HG03460 (cell line): ENCODE data around the gene PRKN.

Source experiments
- ATAC-seq: cut with Tn5 transposase; IDR thresholded peaks from one replicate; pipeline ENCODE4 v1.9.1; 2021; ENCODE audit not compliant: unreplicated experiment

PRKN gene

GRCh38 chr6:161686655-161687054, 1040.9 kb downstream of the PRKN start:
- no peak for ATAC-seq

- ATAC-seq = no peak
These were observed 1042.7 kb downstream of the PRKN start for GRCh38 chr6:161684731-161685475.

GRCh38 chr6:161683400-161683799, 1044.2 kb downstream of the PRKN start:
- ATAC-seq = no peak

GRCh38 chr6:161682982-161683381, 1044.6 kb downstream of the PRKN start:
- no peak for ATAC-seq

- no peak for ATAC-seq
These were observed 1047.5 kb downstream of the PRKN start for GRCh38 chr6:161679980-161680538.

- ATAC-seq = no peak
These were observed 1050.4 kb downstream of the PRKN start for GRCh38 chr6:161677188-161677587.

GRCh38 chr6:161676586-161676985, 1051.0 kb downstream of the PRKN start:
- no peak for ATAC-seq

GRCh38 chr6:161674930-161675682, 1052.5 kb downstream of the PRKN start:
- no peak for ATAC-seq

GRCh38 chr6:161673026-161673425, 1054.5 kb downstream of the PRKN start:
- no peak for ATAC-seq

- ATAC-seq = no peak
These were observed 1056.4 kb downstream of the PRKN start for GRCh38 chr6:161671117-161671516.

- ATAC-seq = no peak
These were observed 1058.9 kb downstream of the PRKN start for GRCh38 chr6:161668665-161669064.

GRCh38 chr6:161667957-161668356, 1059.6 kb downstream of the PRKN start:
- no peak for ATAC-seq

GRCh38 chr6:161663682-161664081, 1063.9 kb downstream of the PRKN start:
- no peak for ATAC-seq

- ATAC-seq = no peak
These were observed 1066.6 kb downstream of the PRKN start for GRCh38 chr6:161660666-161661571.

- no peak for ATAC-seq
These were observed 1069.4 kb downstream of the PRKN start for GRCh38 chr6:161658211-161658610.

GRCh38 chr6:161654209-161654608, 1073.4 kb downstream of the PRKN start:
- no peak for ATAC-seq

GRCh38 chr6:161651949-161652348, 1075.6 kb downstream of the PRKN start:
- ATAC-seq = no peak

GRCh38 chr6:161649841-161650240, 1077.7 kb downstream of the PRKN start:
- ATAC-seq = no peak

GRCh38 chr6:161649068-161649467, 1078.5 kb downstream of the PRKN start:
- no peak for ATAC-seq

- ATAC-seq = no peak
These were observed 1080.3 kb downstream of the PRKN start for GRCh38 chr6:161647234-161647633.

GRCh38 chr6:161644521-161644920, 1083.0 kb downstream of the PRKN start:
- no peak for ATAC-seq
